ENCODE data around the gene STRADA. TPM values are rescaled to one million over a fixed set of nuclear protein-coding genes. Genes with fewer than 3 reads are reported as not detected.

The STRADA gene
- total and polyA plus RNA-seq, 2 donors (not counting 3 experiments of a cell fraction or from before 2014, with no cell fraction given): 47.0 to 53.6 TPM

GRCh38 chr17:63692195-63692816 is 49.3 kb downstream of the STRADA start:
- intact Hi-C loops (cut with micrococcal nuclease): no loop called here
- Histone ChIP-seq H3K9ac (replicated peaks; ENCODE audit: extremely low read depth, insufficient read depth, low read length) (no peak overlapping the region), H3K9me3 (replicated peaks; ENCODE audit: control insufficient read depth, insufficient read depth, low read length) (no peaks in the 10 kb centered on the region), H3K36me3 (ENCODE audit: control insufficient read depth in 2 of 2, extremely low read depth in 1 of 2, insufficient read depth in 2 of 2, low read length in 2 of 2) (peaks cover 9 to 65% of the 10 kb centered on the region in 2 experiments), H2AFZ (ENCODE audit: low read depth, low read length) (no peak overlapping the region), H3K79me2 (ENCODE audit: control insufficient read depth, insufficient read depth, low read length) (no peaks in the 10 kb centered on the region), H3K4me2 (ENCODE audit: insufficient read depth, low read length) (no peak overlapping the region), H3K9me1 (replicated peaks; ENCODE audit: control insufficient read depth, extremely low read depth, insufficient read depth, low read length) (no peaks in the 10 kb centered on the region), H3K4me3 (replicated peaks in 1 of 3; ENCODE audit: insufficient read depth in 1 of 3, low read depth in 1 of 3, low read length in 3 of 3) (no peak overlapping the region), H3K4me1 (ENCODE audit: control insufficient read depth, extremely low read depth, insufficient read depth, low read length) (peaks cover under 1% of the 10 kb centered on the region), H3K27me3 (ENCODE audit: control insufficient read depth in 2 of 2, insufficient read depth in 2 of 2, low read length in 2 of 2) (no peaks in the 10 kb centered on the region), H4K20me1 (replicated peaks; ENCODE audit: control insufficient read depth, extremely low read depth, insufficient read depth, low read length) (no peaks in the 10 kb centered on the region), H3K27ac (ENCODE audit: insufficient read depth, low read depth, low read length) (no peak overlapping the region)
- BruUV-seq (replicated peaks): no TSS peak
- TF ChIP-seq POLR2A (IDR thresholded peaks at IDR 0.05; ENCODE audit: low read depth, low read length) (no peak), GATA2 (IDR thresholded peaks at IDR 0.05; ENCODE audit: insufficient read depth, insufficient read length, low read depth, low read length) (no peak), FOS (IDR thresholded peaks at IDR 0.05; ENCODE audit: borderline replicate concordance, insufficient read depth, low read length) (no peak), CTCF (IDR thresholded peaks at IDR 0.05; ENCODE audit: extremely low read depth in 1 of 2, insufficient read depth in 1 of 2, low read depth in 1 of 2, low read length in 2 of 2) (no peak), MAX (IDR thresholded peaks at IDR 0.05; ENCODE audit: insufficient read depth, insufficient read length) (no peak), JUN (IDR thresholded peaks at IDR 0.05; ENCODE audit: borderline replicate concordance, insufficient read depth, insufficient read length, low read depth) (no peak), MYC (IDR thresholded peaks at IDR 0.05; ENCODE audit: low read depth, low read length) (no peak), EZH2 (IDR thresholded peaks at IDR 0.05; ENCODE audit: borderline replicate concordance, low read depth, low read length, severe bottlenecking) (no peak), POLR2AphosphoS5 (IDR thresholded peaks at IDR 0.05; ENCODE audit: insufficient read depth, low read depth, low read length) (no peak)
- DNase-seq (ENCODE audit: low read depth, low spot score) (no peak), FAIRE-seq (no peak)
- dilution Hi-C loops (cut with MboI; ENCODE audit: extremely low pct_ligation_motif_present, low sequenced_read_pairs): no loop called here
- ChIA-PET POLR2A (no interaction called here), CTCF (no interaction called here)

All from endothelial cell of umbilical vein (primary cell).